HFF-Myc (cell line): ENCODE results near the gene WNK2.

Source experiments
- DNase-seq: peaks from one replicate; pipeline ENCODE4 v3.0.0-alpha.2; 2011; ENCODE audit warnings: low read depth; ENCODE audit errors: extremely low read depth
- H3K4me3 ChIP-seq: replicated peaks from 2 replicates; pipeline ENCODE4 v1.5.1; 2011; ENCODE audit warnings: low read depth, mild to moderate bottlenecking, control low read depth, low read length
- CTCF ChIP-seq: IDR thresholded peaks from 2 replicates; pipeline ENCODE4 v1.5.1; 2012; ENCODE audit warnings: mild to moderate bottlenecking, low read depth, low read length, control low read depth; ENCODE audit errors: missing control alignments

Gene WNK2

DNA sequence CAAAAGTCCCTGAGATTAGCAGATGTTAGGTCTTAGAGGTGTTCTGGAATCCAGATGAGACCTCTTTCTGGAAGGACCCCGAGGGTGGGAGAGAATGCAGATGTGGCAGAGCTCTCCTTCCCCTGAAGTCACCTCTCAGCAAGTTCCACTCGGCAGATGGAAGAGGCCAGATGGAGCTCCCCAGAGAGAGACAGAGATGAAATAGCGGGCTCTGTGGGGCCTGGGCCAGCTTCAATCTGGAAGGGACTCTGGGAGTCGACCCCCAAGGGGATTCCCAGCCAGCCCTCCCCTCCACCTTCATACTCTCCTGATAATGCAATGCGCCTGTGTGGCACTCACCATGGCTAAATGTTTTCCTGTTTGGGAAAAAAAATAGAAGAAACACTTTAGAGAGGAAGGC is 60.2 kb downstream of the WNK2 start:
- H3K4me3 ChIP-seq = no peak overlapping the region
- DNase-seq = no peak
- no peak for TF ChIP-seq CTCF

- DNase-seq = no peak
- no peak for TF ChIP-seq CTCF
- no peak overlapping the region for H3K4me3 ChIP-seq
These were observed 60.8 kb downstream of the WNK2 start for GRCh38 chr9:93244510-93245436.

- no peak for DNase-seq
- TF ChIP-seq CTCF = no peak
- no peak overlapping the region for H3K4me3 ChIP-seq
These were observed 61.6 kb downstream of the WNK2 start for GRCh38 chr9:93245437-93245970.

DNA sequence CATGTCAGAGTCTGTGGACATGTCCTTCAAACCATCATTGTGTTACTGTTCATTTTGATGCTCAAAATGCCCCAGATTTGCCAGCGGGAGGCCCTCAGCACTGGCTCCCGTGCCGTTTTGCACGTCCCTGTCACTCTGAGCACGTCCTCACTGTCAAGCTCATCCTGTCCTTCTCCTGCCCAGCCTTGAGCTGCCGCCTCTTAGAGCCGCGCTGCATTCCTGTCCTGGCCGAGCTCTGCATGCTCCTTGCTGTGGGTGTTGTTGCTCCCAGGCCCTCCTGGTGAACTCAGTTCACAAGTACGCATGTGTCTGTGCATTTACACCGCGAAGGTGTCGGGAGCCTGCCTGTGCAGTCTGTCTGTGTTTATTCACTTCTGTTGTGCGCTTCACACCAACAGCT is 62.2 kb downstream of the WNK2 start:
- H3K4me3 ChIP-seq = no peak overlapping the region
- no peak for TF ChIP-seq CTCF
- DNase-seq = no peak

DNA sequence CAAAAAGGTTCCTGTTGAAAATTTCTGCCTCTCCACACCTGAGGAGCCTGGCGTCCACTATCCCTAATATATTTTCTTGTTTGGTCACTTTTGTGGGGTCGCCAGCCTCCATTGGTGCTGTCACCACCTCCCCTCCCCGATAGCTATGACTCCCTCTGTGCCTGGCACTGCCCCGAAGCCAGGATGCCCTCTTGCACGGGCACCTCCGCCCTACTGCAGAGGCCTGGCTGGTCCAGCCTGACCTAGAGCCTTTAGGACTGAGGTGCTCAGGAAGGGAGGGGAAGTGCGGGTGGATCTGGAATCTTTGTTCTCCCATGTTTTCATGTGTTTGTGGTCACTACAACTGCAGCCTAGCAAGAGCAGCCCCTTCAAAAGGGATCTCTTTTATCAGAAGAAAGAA is 62.6 kb downstream of the WNK2 start:
- H3K4me3 ChIP-seq = no peak overlapping the region
- no peak for DNase-seq
- no peak for TF ChIP-seq CTCF

DNA sequence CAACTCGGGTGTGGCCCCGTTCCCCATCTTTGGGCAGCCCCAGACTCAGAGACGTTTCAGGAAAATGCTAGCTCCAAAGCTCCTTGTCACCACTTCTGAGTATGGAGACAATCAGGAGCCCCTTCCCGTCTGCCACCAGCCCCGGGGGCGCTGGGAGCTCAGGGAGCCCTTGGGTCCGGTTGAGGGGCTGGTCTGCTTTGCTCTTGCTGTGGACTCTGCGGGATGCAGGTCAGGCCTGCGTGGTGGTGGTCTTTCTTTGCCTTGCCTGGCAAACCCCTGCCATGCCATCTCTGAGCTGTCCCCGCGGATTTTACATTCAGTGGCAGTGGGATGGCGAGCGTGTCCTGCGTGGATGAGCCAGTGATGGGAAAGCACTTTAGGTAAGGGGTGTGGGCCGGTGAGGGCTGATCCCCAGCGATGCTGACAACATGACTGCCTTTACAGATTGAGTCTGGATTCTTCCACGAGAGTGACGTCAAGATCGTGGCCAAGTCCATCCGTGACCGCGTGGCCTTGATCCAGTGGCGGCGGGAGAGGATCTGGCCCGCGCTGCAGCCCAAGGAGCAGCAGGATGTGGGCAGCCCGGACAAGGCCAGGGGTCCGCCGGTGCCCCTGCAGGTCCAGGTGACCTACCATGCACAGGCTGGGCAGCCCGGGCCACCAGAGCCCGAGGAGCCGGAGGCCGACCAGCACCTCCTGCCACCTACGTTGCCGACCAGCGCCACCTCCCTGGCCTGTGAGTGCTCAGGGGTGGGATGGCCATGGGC is 63.3 kb downstream of the WNK2 start:
- H3K4me3 ChIP-seq = no peak overlapping the region
- no peak for DNase-seq
- TF ChIP-seq CTCF = no peak
